Neural cell (in vitro differentiated cells): ENCODE results near the gene LDLRAD3. TPM values are rescaled to one million over a fixed set of nuclear protein-coding genes. Genes with fewer than 3 reads are reported as not detected.

Experiments used
- H2AFZ ChIP-seq: fragments of 200-600, 300-800 bp; sonication (generic), shearing (Covaris generic); 2 replicates; pipeline ENCODE4 v1.6.0; 2014; ENCODE audit warnings: low read depth, mild to moderate bottlenecking, antibody characterized with exemption, low read length, moderate library complexity
- H3F3A ChIP-seq: fragments of 200-600 bp; shearing (Covaris generic); 2 replicates; pipeline ENCODE4 v1.6.1; 2016; ENCODE audit warnings: mild to moderate bottlenecking, moderate library complexity, mixed read lengths, antibody characterized with exemption, low read length; ENCODE audit not compliant: insufficient read depth, poor library complexity, severe bottlenecking
- H3K27ac ChIP-seq: fragments of 200-600, 300-800 bp; sonication (generic), shearing (Covaris generic); 2 replicates; pipeline ENCODE4 v1.5.1; 2014; ENCODE audit warnings: mild to moderate bottlenecking, low read length, moderate library complexity
- H3K27me3 ChIP-seq: fragments of 300-800, 200-600 bp; sonication (generic), shearing (Covaris generic); 2 replicates; pipeline ENCODE4 v1.6.0; 2014; ENCODE audit warnings: mild to moderate bottlenecking, low read depth, low read length, moderate library complexity; ENCODE audit not compliant: insufficient read depth
- H3K36me3 ChIP-seq: fragments of 300-800, 200-600 bp; sonication (generic), shearing (Covaris generic); 2 replicates; pipeline ENCODE4 v1.5.1; 2014; ENCODE audit warnings: mild to moderate bottlenecking, antibody characterized with exemption, low read length, moderate library complexity; ENCODE audit not compliant: insufficient read depth
- H3K4me2 ChIP-seq: fragments of 300-800, 200-600 bp; sonication (generic), shearing (Covaris generic); 2 replicates; pipeline ENCODE4 v1.6.0; 2014; ENCODE audit warnings: mild to moderate bottlenecking, low read length
- H3K4me3 ChIP-seq: fragments of 300-800, 200-600 bp; sonication (generic), shearing (Covaris generic); 2 replicates; pipeline ENCODE4 v1.5.1; 2014; ENCODE audit warnings: mild to moderate bottlenecking, low read length, moderate library complexity
- H3K79me2 ChIP-seq: fragments of 200-600 bp; shearing (Covaris generic); replicated peaks from 2 replicates; pipeline ENCODE4 v1.6.0; 2014; ENCODE audit warnings: mild to moderate bottlenecking, low read length, moderate library complexity; ENCODE audit not compliant: insufficient read depth
- H3K9ac ChIP-seq: fragments of 300-800, 200-600 bp; sonication (generic), shearing (Covaris generic); 2 replicates; pipeline ENCODE4 v1.6.1; 2016; ENCODE audit warnings: mild to moderate bottlenecking, low read length, mixed read lengths
- H3K9me2 ChIP-seq: fragments of 200-600 bp; shearing (Covaris generic); 2 replicates; pipeline ENCODE4 v1.6.1; 2016; ENCODE audit warnings: mild to moderate bottlenecking, low read length, mixed read lengths; ENCODE audit not compliant: insufficient read depth
- H3K9me3 ChIP-seq: fragments of 200-600, 300-800 bp; sonication (generic), shearing (Covaris generic); 2 replicates; pipeline ENCODE4 v1.6.1; 2016; ENCODE audit warnings: mild to moderate bottlenecking, mixed run types, low read length, moderate library complexity, mixed read lengths
- H4K20me1 ChIP-seq: fragments of 200-600 bp; shearing (Covaris generic); 2 replicates; pipeline ENCODE4 v1.6.1; 2016; ENCODE audit warnings: mild to moderate bottlenecking, mixed run types; ENCODE audit not compliant: insufficient read depth
- EP300 ChIP-seq: fragments of 450-650 bp; conservative IDR thresholded peaks from 2 replicates; pipeline ENCODE4 v1.6.1; 2014; ENCODE audit warnings: antibody characterized with exemption, mild to moderate bottlenecking, moderate library complexity; ENCODE audit not compliant: poor library complexity, severe bottlenecking
- EZH2 ChIP-seq: fragments of 200-600, 300-800 bp; shearing (Covaris generic), sonication (generic); IDR thresholded peaks from 2 replicates; pipeline ENCODE4 v1.6.1; 2014; ENCODE audit warnings: antibody characterized with exemption, low read length, borderline replicate concordance, mild to moderate bottlenecking; ENCODE audit not compliant: insufficient read depth, poor library complexity, severe bottlenecking
- MXI1 ChIP-seq: fragments of 450-650 bp; conservative IDR thresholded peaks from 2 replicates; pipeline ENCODE4 v1.6.1; 2014; ENCODE audit warnings: antibody characterized with exemption, mild to moderate bottlenecking; ENCODE audit not compliant: poor library complexity, severe bottlenecking
- POLR2AphosphoS5 ChIP-seq: IDR thresholded peaks from 2 replicates; pipeline ENCODE4 v1.6.1; 2012
- RAD21 ChIP-seq: fragments of 450-650 bp; conservative IDR thresholded peaks from 2 replicates; pipeline ENCODE4 v1.6.1; 2014; ENCODE audit warnings: antibody characterized with exemption, mild to moderate bottlenecking, moderate library complexity
- SMC3 ChIP-seq: fragments of 450-650 bp; conservative IDR thresholded peaks from 2 replicates; pipeline ENCODE4 v1.6.1; 2014; ENCODE audit warnings: antibody characterized with exemption, mild to moderate bottlenecking, moderate library complexity; ENCODE audit not compliant: poor library complexity
- TAF1 ChIP-seq: IDR thresholded peaks from 2 replicates; pipeline ENCODE4 v1.6.1; 2012; ENCODE audit warnings: low read depth
- polyA plus RNA-seq: library from polyadenylated mRNA; depleted of rRNA; stranded (reverse); fragments of >200 nt; gene quantifications from 2 replicates; pipeline ENCODE4 v1.2.3, GENCODE V29; 2014
- TF ChIP-seq, protein P1 (sequence below): IDR thresholded peaks from 2 replicates; pipeline ENCODE4 v1.6.1; 2012; ENCODE audit warnings: borderline replicate concordance
- TF ChIP-seq, protein P2 (sequence below): fragments of 450-650 bp; IDR thresholded peaks from 2 replicates; pipeline ENCODE4 v1.5.1; 2014; ENCODE audit warnings: antibody characterized with exemption, mild to moderate bottlenecking, moderate library complexity; ENCODE audit not compliant: poor library complexity, severe bottlenecking

The LDLRAD3 gene
- polyA plus RNA-seq, 1 donor from 2014 or later, result 3.5 TPM

DNA sequence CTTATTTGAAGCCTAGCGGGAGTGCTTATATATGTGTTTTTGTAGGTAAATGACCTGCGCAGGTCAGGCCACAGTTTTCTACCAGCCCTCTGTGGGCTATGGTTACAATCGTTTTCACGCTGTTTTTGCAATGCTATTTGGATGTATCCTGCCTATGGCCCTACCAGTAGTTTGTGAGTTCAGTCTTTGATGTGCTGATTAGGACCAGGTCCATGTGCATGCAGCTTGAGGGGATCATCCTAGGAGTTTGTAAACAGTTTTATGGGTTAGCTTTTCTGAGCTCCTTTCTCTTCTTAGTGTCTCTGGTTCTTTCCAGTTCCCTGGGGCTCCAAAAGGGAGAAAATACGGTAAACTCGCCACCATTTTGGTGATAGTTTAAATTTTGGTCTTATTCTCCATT is 142.5 kb downstream of the LDLRAD3 start:
- Histone ChIP-seq H3K79me2 (no peaks in the 10 kb centered on the region), H3K27ac (no peak overlapping the region), H3K9me2 (no peaks in the 10 kb centered on the region), H3K4me3 (no peak overlapping the region), H4K20me1 (no peaks in the 10 kb centered on the region), H3K9me3 (no peaks in the 10 kb centered on the region), H3K4me2 (no peak overlapping the region), H3K27me3 (no peaks in the 10 kb centered on the region), H3F3A (no peaks in the 10 kb centered on the region), H3K36me3 (no peaks in the 10 kb centered on the region), H2AFZ (no peak overlapping the region), H3K9ac (no peak overlapping the region)
- no peak for TF ChIP-seq SMC3
- TF ChIP-seq POLR2AphosphoS5, result no peak
- TF ChIP-seq, protein P1, sequence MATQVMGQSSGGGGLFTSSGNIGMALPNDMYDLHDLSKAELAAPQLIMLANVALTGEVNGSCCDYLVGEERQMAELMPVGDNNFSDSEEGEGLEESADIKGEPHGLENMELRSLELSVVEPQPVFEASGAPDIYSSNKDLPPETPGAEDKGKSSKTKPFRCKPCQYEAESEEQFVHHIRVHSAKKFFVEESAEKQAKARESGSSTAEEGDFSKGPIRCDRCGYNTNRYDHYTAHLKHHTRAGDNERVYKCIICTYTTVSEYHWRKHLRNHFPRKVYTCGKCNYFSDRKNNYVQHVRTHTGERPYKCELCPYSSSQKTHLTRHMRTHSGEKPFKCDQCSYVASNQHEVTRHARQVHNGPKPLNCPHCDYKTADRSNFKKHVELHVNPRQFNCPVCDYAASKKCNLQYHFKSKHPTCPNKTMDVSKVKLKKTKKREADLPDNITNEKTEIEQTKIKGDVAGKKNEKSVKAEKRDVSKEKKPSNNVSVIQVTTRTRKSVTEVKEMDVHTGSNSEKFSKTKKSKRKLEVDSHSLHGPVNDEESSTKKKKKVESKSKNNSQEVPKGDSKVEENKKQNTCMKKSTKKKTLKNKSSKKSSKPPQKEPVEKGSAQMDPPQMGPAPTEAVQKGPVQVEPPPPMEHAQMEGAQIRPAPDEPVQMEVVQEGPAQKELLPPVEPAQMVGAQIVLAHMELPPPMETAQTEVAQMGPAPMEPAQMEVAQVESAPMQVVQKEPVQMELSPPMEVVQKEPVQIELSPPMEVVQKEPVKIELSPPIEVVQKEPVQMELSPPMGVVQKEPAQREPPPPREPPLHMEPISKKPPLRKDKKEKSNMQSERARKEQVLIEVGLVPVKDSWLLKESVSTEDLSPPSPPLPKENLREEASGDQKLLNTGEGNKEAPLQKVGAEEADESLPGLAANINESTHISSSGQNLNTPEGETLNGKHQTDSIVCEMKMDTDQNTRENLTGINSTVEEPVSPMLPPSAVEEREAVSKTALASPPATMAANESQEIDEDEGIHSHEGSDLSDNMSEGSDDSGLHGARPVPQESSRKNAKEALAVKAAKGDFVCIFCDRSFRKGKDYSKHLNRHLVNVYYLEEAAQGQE, result no peak
- TF ChIP-seq TAF1, result no peak
- TF ChIP-seq RAD21, result no peak
- TF ChIP-seq, protein P2, sequence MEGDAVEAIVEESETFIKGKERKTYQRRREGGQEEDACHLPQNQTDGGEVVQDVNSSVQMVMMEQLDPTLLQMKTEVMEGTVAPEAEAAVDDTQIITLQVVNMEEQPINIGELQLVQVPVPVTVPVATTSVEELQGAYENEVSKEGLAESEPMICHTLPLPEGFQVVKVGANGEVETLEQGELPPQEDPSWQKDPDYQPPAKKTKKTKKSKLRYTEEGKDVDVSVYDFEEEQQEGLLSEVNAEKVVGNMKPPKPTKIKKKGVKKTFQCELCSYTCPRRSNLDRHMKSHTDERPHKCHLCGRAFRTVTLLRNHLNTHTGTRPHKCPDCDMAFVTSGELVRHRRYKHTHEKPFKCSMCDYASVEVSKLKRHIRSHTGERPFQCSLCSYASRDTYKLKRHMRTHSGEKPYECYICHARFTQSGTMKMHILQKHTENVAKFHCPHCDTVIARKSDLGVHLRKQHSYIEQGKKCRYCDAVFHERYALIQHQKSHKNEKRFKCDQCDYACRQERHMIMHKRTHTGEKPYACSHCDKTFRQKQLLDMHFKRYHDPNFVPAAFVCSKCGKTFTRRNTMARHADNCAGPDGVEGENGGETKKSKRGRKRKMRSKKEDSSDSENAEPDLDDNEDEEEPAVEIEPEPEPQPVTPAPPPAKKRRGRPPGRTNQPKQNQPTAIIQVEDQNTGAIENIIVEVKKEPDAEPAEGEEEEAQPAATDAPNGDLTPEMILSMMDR, result no peak
- TF ChIP-seq MXI1, result no peak
- TF ChIP-seq EZH2, result no peak

DNA sequence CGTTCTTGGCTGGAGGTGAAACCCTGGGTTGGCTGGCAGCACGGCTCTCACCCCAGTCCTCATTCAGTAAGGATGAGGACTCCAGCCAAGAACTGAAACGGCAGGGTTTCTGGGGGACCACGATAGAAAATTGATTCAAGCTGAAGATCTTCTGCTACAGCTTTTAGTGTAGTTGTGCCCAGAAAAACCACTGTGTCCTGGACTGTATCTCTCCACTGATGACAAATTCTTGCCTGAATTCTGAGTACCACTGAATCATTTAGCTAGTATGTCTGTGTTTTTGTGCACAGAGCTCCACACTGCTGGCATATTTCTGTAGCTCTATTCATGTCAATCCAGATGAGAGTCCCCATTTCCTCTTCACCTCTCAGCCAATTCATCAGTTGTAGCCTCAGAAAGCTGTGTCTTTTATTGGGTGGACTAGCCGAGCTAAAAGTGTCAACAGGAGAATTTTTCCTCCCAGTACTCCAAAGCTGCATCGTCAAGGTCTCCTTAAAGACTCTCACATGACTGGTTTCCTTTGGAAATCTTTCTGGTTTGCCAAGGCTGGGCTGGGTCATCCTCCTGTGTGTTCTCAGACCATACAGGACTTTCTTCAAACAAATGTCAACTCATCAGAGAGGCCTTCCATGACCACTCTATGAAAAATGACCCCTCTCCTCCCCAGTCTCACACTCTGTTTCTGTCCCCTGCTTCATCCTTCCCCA is 144.6 kb downstream of the LDLRAD3 start:
- no peaks in the 10 kb centered on the region for H3K27me3 ChIP-seq
- no peak overlapping the region for H3K9ac ChIP-seq
- H3K4me3 ChIP-seq, result no peak overlapping the region
- no peaks in the 10 kb centered on the region for H3F3A ChIP-seq
- H3K36me3 ChIP-seq, result no peaks in the 10 kb centered on the region
- no peaks in the 10 kb centered on the region for H4K20me1 ChIP-seq
- TF ChIP-seq EP300, result no peak
- TF ChIP-seq EZH2, result no peak
- no peak for TF ChIP-seq TAF1
- TF ChIP-seq, protein P2, result no peak
- no peak for TF ChIP-seq MXI1
- no peak for TF ChIP-seq POLR2AphosphoS5
- H3K27ac ChIP-seq, result no peak overlapping the region
- H3K79me2 ChIP-seq, result no peaks in the 10 kb centered on the region
- no peaks in the 10 kb centered on the region for H3K9me2 ChIP-seq
- H3K9me3 ChIP-seq, result no peaks in the 10 kb centered on the region
- H3K4me2 ChIP-seq, result no peak overlapping the region
- H2AFZ ChIP-seq, result no peak overlapping the region
